Thoracic aorta (tissue), 2 donors: ENCODE measurements around the gene KCNT1. TPM values are rescaled to one million over a fixed set of nuclear protein-coding genes. Genes with fewer than 3 reads are reported as not detected.

Experiments used
- ATAC-seq: fragments of 150-250 bp; one replicate; pipeline ENCODE4 v1.8.0; 2017; ENCODE audit warnings: low read depth; ENCODE audit not compliant: insufficient number of reproducible peaks, low FRiP score
- DNase-seq: peaks from one replicate; pipeline ENCODE4 v3.0.0-alpha.2; 2020; ENCODE audit warnings: low spot score
- H3K27ac ChIP-seq, 2 donors: fragments of 200-600 bp; sonication (generic); 1 replicate in 1 of 2; 2 replicates in 1 of 2; pipeline ENCODE4 v1.5.1; 2016; ENCODE audit warnings: mild to moderate bottlenecking in 2 of 2, moderate library complexity in 2 of 2
- H3K27me3 ChIP-seq: fragments of 200-600 bp; sonication (generic); replicated peaks from 2 replicates; pipeline ENCODE4 v1.6.0; 2016; ENCODE audit warnings: mild to moderate bottlenecking; ENCODE audit not compliant: insufficient read depth
- H3K36me3 ChIP-seq: fragments of 200-600 bp; sonication (generic); one replicate; pipeline ENCODE4 v1.5.1; 2016
- H3K4me1 ChIP-seq, 2 donors: fragments of 200-600 bp; sonication (generic); 1 replicate in 1 of 2; 2 replicates in 1 of 2; pipeline versions ENCODE4 v1.5.1 to v1.6.0; 2016; ENCODE audit warnings: low read depth in 2 of 2, mild to moderate bottlenecking in 1 of 2; ENCODE audit not compliant: control insufficient read depth in 1 of 2
- H3K4me3 ChIP-seq: fragments of 200-600 bp; sonication (generic); 2 replicates; pipeline ENCODE4 v1.5.1; 2016; ENCODE audit warnings: mild to moderate bottlenecking
- H3K9me3 ChIP-seq: fragments of 200-600 bp; sonication (generic); 2 replicates; pipeline ENCODE4 v1.5.1; 2016
- CTCF ChIP-seq: fragments of 200-600 bp; sonication (generic); IDR thresholded peaks from one replicate; pipeline ENCODE4 v1.5.1; 2019; ENCODE audit warnings: antibody characterized with exemption
- total RNA-seq, 2 donors: library from RNA; depleted of rRNA; stranded (reverse); fragments of >200 nt; gene quantifications; one replicate each; pipeline versions ENCODE4 v1.1.0 to v1.2.3, GENCODE V29; 2016

Gene KCNT1
- total RNA-seq, 2 donors from 2014 or later, result 0.28 to 0.54 TPM

GRCh38 chr9:135695036-135695435 lies 6.9 kb upstream of the KCNT1 start:
- H3K36me3 ChIP-seq, result no peaks in the 10 kb centered on the region
- no peak overlapping the region for H3K4me3 ChIP-seq
- H3K27ac ChIP-seq, result no peak overlapping the region
- no peaks in the 10 kb centered on the region for H3K9me3 ChIP-seq
- TF ChIP-seq CTCF, result no peak
- H3K4me1 ChIP-seq, result no peaks in the 10 kb centered on the region
- H3K27me3 ChIP-seq, result no peaks in the 10 kb centered on the region
- DNase-seq (no peak), ATAC-seq (no peak)

- DNase-seq (no peak), ATAC-seq (no peak)
- Histone ChIP-seq H3K27me3 (no peaks in the 10 kb centered on the region), H3K9me3 (no peaks in the 10 kb centered on the region), H3K4me3 (no peak overlapping the region), H3K4me1 (no peaks in the 10 kb centered on the region), H3K36me3 (no peaks in the 10 kb centered on the region), H3K27ac (no peak overlapping the region)
- no peak for TF ChIP-seq CTCF
These were observed 6.3 kb upstream of the KCNT1 start for GRCh38 chr9:135695642-135696041.

GRCh38 chr9:135696446-135696845 lies 5.5 kb upstream of the KCNT1 start:
- DNase-seq, result no peak
- Histone ChIP-seq H3K27me3 (no peaks in the 10 kb centered on the region), H3K27ac (no peak overlapping the region), H3K4me1 (no peaks in the 10 kb centered on the region), H3K36me3 (no peaks in the 10 kb centered on the region), H3K9me3 (no peaks in the 10 kb centered on the region), H3K4me3 (no peak overlapping the region)
- no peak for TF ChIP-seq CTCF
- ATAC-seq, result no peak

- no peaks in the 10 kb centered on the region for H3K9me3 ChIP-seq
- DNase-seq (no peak), ATAC-seq (no peak)
- no peak overlapping the region for H3K4me3 ChIP-seq
- TF ChIP-seq CTCF, result no peak
- H3K27ac ChIP-seq, result no peak overlapping the region
- H3K4me1 ChIP-seq, result peaks cover 0 to 3% of the 10 kb centered on the region in 2 donors
- H3K27me3 ChIP-seq, result no peaks in the 10 kb centered on the region
- H3K36me3 ChIP-seq, result no peaks in the 10 kb centered on the region
These were observed 4.8 kb upstream of the KCNT1 start for GRCh38 chr9:135697226-135697625.

GRCh38 chr9:135698236-135698635 lies 3.7 kb upstream of the KCNT1 start:
- H3K27me3 ChIP-seq, result no peaks in the 10 kb centered on the region

More at GRCh38 chr9:135698236-135698635, 3.7 kb upstream of the KCNT1 start:
- no peak overlapping the region for H3K27ac ChIP-seq
- no peaks in the 10 kb centered on the region for H3K9me3 ChIP-seq
- H3K4me3 ChIP-seq, result no peak overlapping the region
- H3K36me3 ChIP-seq, result no peaks in the 10 kb centered on the region
- peaks cover 0 to 5% of the 10 kb centered on the region in 2 donors for H3K4me1 ChIP-seq
- DNase-seq (no peak), ATAC-seq (no peak)
- TF ChIP-seq CTCF, result no peak
